Glutamatergic neuron (in vitro differentiated cells): ENCODE results near the gene SPO11. TPM values are rescaled to one million over a fixed set of nuclear protein-coding genes. Genes with fewer than 3 reads are reported as not detected.
A peak's percentile ranks its signal among the peaks of the same experiment; 100 is the strongest.

Experiments used
- DNase-seq: peaks from one replicate; pipeline ENCODE4 v3.0.0; 2022
- H3K27ac Mint-ChIP-seq: one replicate; pipeline ENCODE4 v1.8.0; 2020; ENCODE audit warnings: mild to moderate bottlenecking, mixed read lengths, inconsistent platforms; ENCODE audit not compliant: unreplicated experiment
- H3K27me3 Mint-ChIP-seq: one replicate; pipeline ENCODE4 v1.8.0; 2020; ENCODE audit warnings: mild to moderate bottlenecking, moderate library complexity, mixed read lengths, inconsistent platforms; ENCODE audit not compliant: unreplicated experiment
- H3K36me3 Mint-ChIP-seq: one replicate; pipeline ENCODE4 v1.8.0; 2020; ENCODE audit warnings: mild to moderate bottlenecking, mixed read lengths, inconsistent platforms; ENCODE audit not compliant: unreplicated experiment
- H3K4me1 Mint-ChIP-seq: one replicate; pipeline ENCODE4 v1.8.0; 2020; ENCODE audit warnings: mild to moderate bottlenecking, low read depth, mixed read lengths, inconsistent platforms; ENCODE audit not compliant: unreplicated experiment
- H3K4me3 Mint-ChIP-seq: one replicate; pipeline ENCODE4 v1.8.0; 2020; ENCODE audit warnings: mild to moderate bottlenecking, mixed read lengths, inconsistent platforms; ENCODE audit not compliant: unreplicated experiment
- H3K9me3 Mint-ChIP-seq: one replicate; pipeline ENCODE4 v1.8.0; 2020; ENCODE audit warnings: mild to moderate bottlenecking, moderate library complexity, mixed read lengths, inconsistent platforms; ENCODE audit not compliant: unreplicated experiment
- total RNA-seq: library from RNA; stranded (reverse); fragmentation: NEBNext Ultra II Directional; extraction: Animal tissue kit (Norgen Biotek cat#: 25700); gene quantifications from one replicate; pipeline ENCODE4 v1.2.1, GENCODE V29; 2021; ENCODE audit not compliant: unreplicated experiment
- TF ChIP-seq, protein P1 (sequence below): fragments of 200-600 bp; sonication (generic); IDR thresholded peaks from one replicate; pipeline ENCODE4 v1.5.0; 2021; ENCODE audit not compliant: partially characterized antibody, unreplicated experiment

SPO11 gene
- total RNA-seq, 1 donor from 2014 or later, result not detected

DNA sequence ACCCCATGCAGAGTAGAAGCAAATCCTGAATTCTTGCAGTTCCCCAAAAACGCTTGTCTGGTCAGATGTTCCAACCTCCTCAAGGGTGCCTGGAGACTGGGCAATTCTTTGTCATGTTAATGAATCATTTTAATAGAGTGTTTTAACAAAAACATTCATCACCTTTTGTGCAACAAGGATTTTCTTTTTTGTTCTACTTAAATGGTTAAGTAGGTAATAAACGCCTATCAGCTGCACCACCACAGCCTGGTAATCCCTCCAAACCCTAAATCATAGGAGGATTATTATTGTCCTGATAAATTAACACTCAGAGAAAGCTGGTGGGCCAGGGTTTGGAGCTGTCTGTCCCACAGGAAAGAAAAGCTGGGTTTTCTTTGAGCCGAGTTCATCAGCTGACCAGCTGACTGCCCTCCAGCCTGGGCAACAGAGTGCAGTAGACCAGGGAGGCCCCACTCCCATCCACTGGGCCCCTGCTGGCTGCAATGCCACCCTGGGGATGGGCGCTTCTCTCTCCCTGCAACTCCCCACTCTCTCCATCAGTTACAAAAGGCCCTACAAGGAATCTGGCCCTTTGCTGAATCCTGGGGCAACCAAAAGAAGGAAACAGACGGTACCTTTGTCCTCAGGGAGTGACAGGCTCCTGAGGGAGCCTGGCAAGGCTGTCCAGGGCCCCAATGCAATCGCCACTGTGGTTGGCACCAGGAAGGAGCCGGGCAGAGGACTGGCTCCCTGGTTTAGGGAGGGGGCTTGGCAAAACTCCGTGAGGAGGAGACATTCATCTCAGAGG, 40.0 kb upstream of the SPO11 start:
- TF ChIP-seq, protein P1, sequence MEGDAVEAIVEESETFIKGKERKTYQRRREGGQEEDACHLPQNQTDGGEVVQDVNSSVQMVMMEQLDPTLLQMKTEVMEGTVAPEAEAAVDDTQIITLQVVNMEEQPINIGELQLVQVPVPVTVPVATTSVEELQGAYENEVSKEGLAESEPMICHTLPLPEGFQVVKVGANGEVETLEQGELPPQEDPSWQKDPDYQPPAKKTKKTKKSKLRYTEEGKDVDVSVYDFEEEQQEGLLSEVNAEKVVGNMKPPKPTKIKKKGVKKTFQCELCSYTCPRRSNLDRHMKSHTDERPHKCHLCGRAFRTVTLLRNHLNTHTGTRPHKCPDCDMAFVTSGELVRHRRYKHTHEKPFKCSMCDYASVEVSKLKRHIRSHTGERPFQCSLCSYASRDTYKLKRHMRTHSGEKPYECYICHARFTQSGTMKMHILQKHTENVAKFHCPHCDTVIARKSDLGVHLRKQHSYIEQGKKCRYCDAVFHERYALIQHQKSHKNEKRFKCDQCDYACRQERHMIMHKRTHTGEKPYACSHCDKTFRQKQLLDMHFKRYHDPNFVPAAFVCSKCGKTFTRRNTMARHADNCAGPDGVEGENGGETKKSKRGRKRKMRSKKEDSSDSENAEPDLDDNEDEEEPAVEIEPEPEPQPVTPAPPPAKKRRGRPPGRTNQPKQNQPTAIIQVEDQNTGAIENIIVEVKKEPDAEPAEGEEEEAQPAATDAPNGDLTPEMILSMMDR, result no peak
- Mint-ChIP-seq H3K4me1 (peaks cover 8% of the 10 kb centered on the region), H3K27me3 (peaks cover 7% of the 10 kb centered on the region), H3K9me3 (peaks cover 3% of the 10 kb centered on the region), H3K27ac (no peak overlapping the region), H3K36me3 (no peaks in the 10 kb centered on the region), H3K4me3 (no peak overlapping the region)
- no peak for DNase-seq

- TF ChIP-seq, protein P1, result no peak
- peaks cover 3% of the 10 kb centered on the region for H3K9me3 Mint-ChIP-seq
- H3K4me3 Mint-ChIP-seq, result peak overlapping the region; percentile 16
- no peak overlapping the region for H3K27ac Mint-ChIP-seq
- peaks cover 8% of the 10 kb centered on the region for H3K4me1 Mint-ChIP-seq
- no peak for DNase-seq
- H3K36me3 Mint-ChIP-seq, result no peaks in the 10 kb centered on the region
- H3K27me3 Mint-ChIP-seq, result peaks cover 7% of the 10 kb centered on the region
Measured at GRCh38 chr20:57290178-57290484, 39.5 kb upstream of the SPO11 start.

GRCh38 chr20:57291003-57291402, 38.6 kb upstream of the SPO11 start:
- Mint-ChIP-seq H3K4me3 (no peak overlapping the region), H3K4me1 (peaks cover 8% of the 10 kb centered on the region), H3K27ac (no peak overlapping the region), H3K27me3 (peaks cover 7% of the 10 kb centered on the region), H3K9me3 (peaks cover 3% of the 10 kb centered on the region), H3K36me3 (no peaks in the 10 kb centered on the region)
- DNase-seq, result no peak
- TF ChIP-seq, protein P1, result no peak

DNA sequence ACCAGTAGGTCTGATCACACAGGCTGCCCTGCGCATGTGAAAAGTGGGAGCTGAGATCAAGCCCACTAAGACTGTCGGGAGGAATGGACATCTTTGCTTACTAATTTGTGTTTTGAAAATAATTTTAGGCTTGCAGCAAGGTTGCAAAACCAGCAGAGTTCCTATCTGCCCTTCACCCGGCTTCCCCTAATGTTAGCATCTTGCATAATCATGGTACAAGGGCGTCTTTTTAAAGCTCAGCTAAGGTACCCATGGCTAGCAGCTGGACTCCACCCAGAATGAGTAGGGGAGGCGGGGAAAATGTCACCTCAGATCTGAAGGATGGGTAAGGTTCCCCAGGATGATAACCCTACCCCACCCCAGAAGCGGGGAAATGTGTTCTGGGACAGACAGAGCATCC, 37.9 kb upstream of the SPO11 start:
- Mint-ChIP-seq H3K27ac (no peak overlapping the region), H3K4me3 (no peak overlapping the region), H3K9me3 (peaks cover 3% of the 10 kb centered on the region), H3K4me1 (peaks cover 8% of the 10 kb centered on the region), H3K27me3 (peaks cover 7% of the 10 kb centered on the region), H3K36me3 (no peaks in the 10 kb centered on the region)
- no peak for DNase-seq
- TF ChIP-seq, protein P1, result no peak

DNA sequence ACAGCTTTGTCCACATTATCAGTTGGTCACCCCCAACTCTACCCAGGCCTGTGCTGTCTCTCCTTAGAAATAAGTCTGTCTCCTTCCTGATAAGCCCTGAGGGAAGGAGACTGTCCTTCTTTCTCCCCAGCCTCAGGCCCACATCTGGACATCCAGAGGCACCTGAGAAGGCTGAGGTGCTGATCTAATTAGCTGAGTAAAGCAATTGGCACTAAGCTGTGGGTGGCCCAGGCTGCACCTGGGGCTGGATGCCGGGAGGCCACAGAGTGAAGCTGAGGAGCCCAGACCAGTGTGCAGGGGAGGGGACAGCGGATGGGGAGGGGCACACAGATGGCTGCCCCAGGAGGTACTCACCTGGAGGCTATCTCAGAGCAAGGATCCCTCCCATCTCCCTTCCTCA, 37.0 kb upstream of the SPO11 start:
- H3K36me3 Mint-ChIP-seq, result no peaks in the 10 kb centered on the region
- H3K27ac Mint-ChIP-seq, result no peak overlapping the region
- H3K4me1 Mint-ChIP-seq, result peaks cover 8% of the 10 kb centered on the region
- TF ChIP-seq, protein P1, result no peak
- H3K27me3 Mint-ChIP-seq, result peaks cover 7% of the 10 kb centered on the region
- no peak overlapping the region for H3K4me3 Mint-ChIP-seq
- DNase-seq, result no peak
- peaks cover 3% of the 10 kb centered on the region for H3K9me3 Mint-ChIP-seq
